Spleen (tissue), 11 donors: ENCODE results near the gene CDCA5. TPM values are rescaled to one million over a fixed set of nuclear protein-coding genes. Genes with fewer than 3 reads are reported as not detected.
A peak's percentile ranks its signal among the peaks of the same experiment; 100 is the strongest.

Experiments used
- DNase-seq: peaks from one replicate; pipeline ENCODE4 v3.0.0-alpha.2; 2020
- H3K27ac ChIP-seq, 8 donors: fragments of 200-600 bp; sonication (generic) in 7 of 8; 1 replicate in 4 of 8; 2 replicates in 4 of 8; pipeline versions ENCODE4 v1.5.0 to v1.8.0; 2016 to 2021; ENCODE audit warnings: inconsistent platforms in 4 of 8, mild to moderate bottlenecking in 4 of 8, moderate library complexity in 1 of 8
- H3K27me3 ChIP-seq, 7 donors: fragments of 200-600 bp; sonication (generic) in 6 of 7; replicated peaks in 1 of 7; 1 replicate in 4 of 7; 2 replicates in 3 of 7; pipeline versions ENCODE4 v1.5.0 to v1.8.0; 2016 to 2021; ENCODE audit warnings: inconsistent platforms in 3 of 7, mild to moderate bottlenecking in 1 of 7
- H3K36me3 ChIP-seq, 6 donors: fragments of 200-600 bp; sonication (generic) in 5 of 6; 1 replicate in 4 of 6; 2 replicates in 2 of 6; pipeline versions ENCODE4 v1.5.0 to v1.8.0; 2016 to 2021; ENCODE audit warnings: inconsistent platforms in 2 of 6
- H3K4me1 ChIP-seq, 6 donors: fragments of 200-600 bp; sonication (generic) in 5 of 6; 1 replicate in 3 of 6; 2 replicates in 3 of 6; pipeline versions ENCODE4 v1.5.0 to v1.8.0; 2016 to 2021; ENCODE audit warnings: inconsistent platforms in 3 of 6
- H3K4me3 ChIP-seq, 8 donors: fragments of 200-600 bp; sonication (generic) in 7 of 8; 1 replicate in 4 of 8; 2 replicates in 4 of 8; pipeline versions ENCODE4 v1.5.0 to v1.8.0; 2016 to 2021; ENCODE audit warnings: inconsistent platforms in 4 of 8, mild to moderate bottlenecking in 4 of 8, moderate library complexity in 2 of 8
- H3K9me3 ChIP-seq, 8 donors: fragments of 200-600 bp; sonication (generic) in 7 of 8; 1 replicate in 4 of 8; 2 replicates in 4 of 8; pipeline versions ENCODE4 v1.5.0 to v1.8.0; 2016 to 2021; ENCODE audit warnings: inconsistent platforms in 4 of 8
- POLR2A ChIP-seq, 3 donors: fragments of 450-650 bp; IDR thresholded peaks; one replicate each; pipeline ENCODE4 v1.5.1; 2017; ENCODE audit warnings: antibody characterized with exemption in 3 of 3, mild to moderate bottlenecking in 1 of 3
- POLR2AphosphoS5 ChIP-seq, 3 donors: sonication (generic); formaldehyde crosslinking; IDR thresholded peaks; one replicate each; pipeline ENCODE4 v1.5.1; 2017; ENCODE audit warnings: antibody characterized with exemption in 3 of 3
- WGBS, 5 donors: extraction: QIAGEN DNeasy Blood & Tissue Kit in 3 of 5; methylation state at CpG; one replicate each; pipeline versions ENCODE4 v1.1.5 to v1.1.7; 2013 to 2018; 5-methylcytosine and 5-hydroxymethylcytosine counted together
- intact Hi-C: fragments of 100-400 bp; cut with DNase I; formaldehyde crosslinking; loops from one replicate; pipeline ENCODE4 v1.15.0; 2023; ENCODE audit warnings: low total_unique reads
- polyA plus RNA-seq, 3 donors: library from polyadenylated mRNA; stranded (reverse); fragments of 200-250 nt; gene quantifications; one replicate each; pipeline ENCODE4 v1.2.1, GENCODE V29; 2013
- total RNA-seq, 7 donors: library from RNA; depleted of rRNA in 3 of 7; stranded (reverse); fragments of >200 nt in 3 of 7; fragmentation: NEBNext Ultra II Directional in 4 of 7; extraction: Animal tissue kit (Norgen Biotek cat#: 25700) in 4 of 7; gene quantifications; one replicate each; pipeline versions ENCODE4 v1.1.0 to v1.2.1, GENCODE V29; 2016 to 2021
- TF ChIP-seq, protein P1 (sequence below), 11 experiments: fragments of 200-600 bp in 7 of 11; fragments of 450-650 bp in 4 of 11; sonication (generic) in 4 of 11; IDR thresholded peaks in 8 of 11; conservative IDR thresholded peaks in 3 of 11; 1 replicate in 7 of 11; 2 replicates in 4 of 11; pipeline versions ENCODE4 v1.4.0 to v1.8.0; 2016 to 2021; ENCODE audit warnings: antibody characterized with exemption in 11 of 11, inconsistent platforms in 4 of 11, mild to moderate bottlenecking in 1 of 11
- donor health status: healthy with polysubstance abuse.
- donor health status: DM: no; HTN: no; CAD: no; lungs with moderate emphysema.
- donor health status: DM: no; HTN: no; CAD: no.
- donor health status: Bipolar disorder and iron deficiency.
- donor health status: healthy.
- donor health status: DM: no; HTN: no; CAD: no.
- donor health status: DM: yes; HTN: yes; CAD: no.

The CDCA5 gene
- total and polyA plus RNA-seq, 10 donors = 1.5 to 11.1 (median 5.3) TPM

DNA sequence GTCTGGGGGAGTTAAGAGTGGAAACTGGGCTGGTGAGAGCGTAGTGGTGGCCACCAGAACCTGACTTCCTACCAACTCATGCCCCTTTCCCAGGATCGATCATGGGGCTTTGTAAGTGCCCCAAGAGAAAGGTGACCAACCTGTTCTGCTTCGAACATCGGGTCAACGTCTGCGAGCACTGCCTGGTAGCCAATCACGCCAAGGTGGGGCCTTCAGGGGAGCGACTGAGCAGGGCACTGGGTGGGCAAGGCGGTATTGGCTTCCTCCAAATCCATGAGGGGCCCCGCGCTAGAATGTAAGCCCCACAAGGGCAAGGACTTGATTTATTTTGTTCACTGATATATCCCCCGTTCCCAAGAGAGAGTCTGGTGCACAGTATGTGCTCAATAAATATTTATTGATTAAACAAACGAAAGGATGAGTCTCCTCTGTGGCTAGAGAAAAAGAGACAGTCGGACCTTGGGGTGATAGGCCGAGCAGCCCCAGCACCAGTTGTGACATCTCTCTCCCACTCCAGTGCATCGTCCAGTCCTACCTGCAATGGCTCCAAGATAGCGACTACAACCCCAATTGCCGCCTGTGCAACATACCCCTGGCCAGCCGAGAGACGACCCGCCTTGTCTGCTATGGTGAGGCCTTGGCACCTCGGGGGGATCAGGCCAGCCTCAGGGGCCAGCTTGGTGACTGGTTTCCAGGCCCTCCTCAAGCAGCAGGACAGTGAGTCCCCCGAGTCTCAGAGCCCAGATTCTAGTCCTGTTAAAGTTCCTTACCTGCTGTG lies 947 bp upstream of the CDCA5 start:
- no peaks in the 10 kb centered on the region for H3K9me3 ChIP-seq
- no peaks in the 10 kb centered on the region for H3K27me3 ChIP-seq
- peaks cover 0 to 57% (median 39%) of the 10 kb centered on the region in 6 donors for H3K36me3 ChIP-seq
- H3K4me1 ChIP-seq = peaks cover 16 to 48% (median 26%) of the 10 kb centered on the region in 6 donors
- peak overlapping the region; percentile 40 to 89 (median 74) for H3K4me3 ChIP-seq
- no peak for DNase-seq
- TF ChIP-seq POLR2A (IDR thresholded peaks at IDR 0.05) (no peak), POLR2AphosphoS5 (IDR thresholded peaks at IDR 0.05) (no peak)
- TF ChIP-seq, protein P1, sequence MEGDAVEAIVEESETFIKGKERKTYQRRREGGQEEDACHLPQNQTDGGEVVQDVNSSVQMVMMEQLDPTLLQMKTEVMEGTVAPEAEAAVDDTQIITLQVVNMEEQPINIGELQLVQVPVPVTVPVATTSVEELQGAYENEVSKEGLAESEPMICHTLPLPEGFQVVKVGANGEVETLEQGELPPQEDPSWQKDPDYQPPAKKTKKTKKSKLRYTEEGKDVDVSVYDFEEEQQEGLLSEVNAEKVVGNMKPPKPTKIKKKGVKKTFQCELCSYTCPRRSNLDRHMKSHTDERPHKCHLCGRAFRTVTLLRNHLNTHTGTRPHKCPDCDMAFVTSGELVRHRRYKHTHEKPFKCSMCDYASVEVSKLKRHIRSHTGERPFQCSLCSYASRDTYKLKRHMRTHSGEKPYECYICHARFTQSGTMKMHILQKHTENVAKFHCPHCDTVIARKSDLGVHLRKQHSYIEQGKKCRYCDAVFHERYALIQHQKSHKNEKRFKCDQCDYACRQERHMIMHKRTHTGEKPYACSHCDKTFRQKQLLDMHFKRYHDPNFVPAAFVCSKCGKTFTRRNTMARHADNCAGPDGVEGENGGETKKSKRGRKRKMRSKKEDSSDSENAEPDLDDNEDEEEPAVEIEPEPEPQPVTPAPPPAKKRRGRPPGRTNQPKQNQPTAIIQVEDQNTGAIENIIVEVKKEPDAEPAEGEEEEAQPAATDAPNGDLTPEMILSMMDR (IDR thresholded peaks at IDR 0.05 in 8 of 11, conservative IDR thresholded peaks at IDR 0.05 in 3 of 11) = no peak
- peak overlapping the region; percentile 91 to 98 (median 94) for H3K27ac ChIP-seq
- intact Hi-C loops = no loop called here
- WGBS, 5 donors = 44 to 52% (median 50%) methylated on average over 20 to 23 of the region's 23 CpGs

DNA sequence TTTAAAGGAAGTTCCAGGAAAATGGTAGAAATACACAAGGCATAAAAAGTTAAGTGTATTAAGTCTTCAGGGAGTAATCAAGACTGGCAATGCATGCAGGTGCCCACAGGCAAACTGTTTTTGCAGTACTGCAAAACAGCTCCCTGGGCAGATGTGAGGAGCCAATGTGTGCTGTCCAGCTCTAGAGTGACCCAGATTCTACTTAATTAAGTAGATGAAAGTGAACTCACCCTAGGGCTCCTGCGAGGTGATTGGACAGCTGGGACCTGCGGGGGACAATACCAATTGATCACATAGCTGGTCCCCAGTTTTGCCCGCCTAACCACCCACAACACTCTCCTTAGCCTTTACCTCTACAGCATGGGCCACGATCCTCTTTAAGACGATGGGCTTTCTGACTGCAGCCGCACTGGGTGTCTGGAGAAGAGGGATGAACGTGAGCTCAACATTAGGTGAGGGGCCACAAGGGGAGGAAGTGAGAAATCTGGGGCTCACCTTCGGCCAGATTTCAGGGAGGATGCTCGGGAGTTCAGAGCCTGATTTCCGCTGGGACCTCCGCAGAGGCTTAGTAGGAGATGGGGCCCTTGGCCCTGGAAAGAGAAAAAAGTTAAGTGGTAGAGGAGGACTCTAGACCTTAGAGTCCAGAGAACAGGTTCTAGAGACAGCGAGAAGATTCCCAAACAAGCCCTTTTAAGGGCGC lies 556 bp downstream of the CDCA5 start:
- peak overlapping the region; percentile 40 to 89 (median 74) for H3K4me3 ChIP-seq
- no peaks in the 10 kb centered on the region for H3K9me3 ChIP-seq
- no peaks in the 10 kb centered on the region for H3K27me3 ChIP-seq
- WGBS, 5 donors = 4 to 12% (median 7%) methylated on average over 13 of the region's 13 CpGs
- no peak for DNase-seq
- H3K36me3 ChIP-seq = peaks cover 0 to 52% (median 29%) of the 10 kb centered on the region in 6 donors
- H3K27ac ChIP-seq = peak overlapping the region; percentile 91 to 98 (median 94)
- TF ChIP-seq, protein P1 (IDR thresholded peaks at IDR 0.05 in 8 of 11, conservative IDR thresholded peaks at IDR 0.05 in 3 of 11) = no peak
- no peak for TF ChIP-seq POLR2A (IDR thresholded peaks at IDR 0.05)
- TF ChIP-seq POLR2AphosphoS5 (IDR thresholded peaks at IDR 0.05) = no peak
- H3K4me1 ChIP-seq = peaks cover 16 to 51% (median 26%) of the 10 kb centered on the region in 6 donors
- intact Hi-C loops = no loop called here

DNA sequence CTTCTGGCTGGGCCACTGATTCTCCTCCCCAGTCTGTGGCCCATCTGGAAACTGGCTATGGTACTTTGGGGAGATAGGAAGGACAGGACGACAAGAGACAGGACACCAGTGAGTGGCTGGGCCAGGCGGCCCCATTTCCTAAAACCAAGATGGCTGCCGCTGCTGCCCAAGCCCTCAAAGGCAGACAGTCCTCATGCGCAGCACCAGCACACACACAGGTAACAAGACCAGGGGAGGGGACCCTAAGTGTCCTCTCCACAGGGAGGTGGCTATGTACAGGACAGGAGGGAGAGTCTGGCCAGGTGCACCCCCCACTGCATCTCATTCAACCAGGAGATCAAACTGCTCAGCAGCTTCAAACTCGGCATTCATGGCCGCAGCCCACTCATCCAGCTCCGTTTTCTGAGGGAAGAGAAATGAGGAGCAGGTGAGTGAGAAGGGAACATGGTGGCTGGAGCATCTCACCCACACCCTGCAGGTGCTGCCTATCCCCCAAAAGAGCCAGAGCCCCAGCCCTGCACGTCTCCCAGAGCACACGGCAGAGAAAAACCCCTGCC lies 5.0 kb downstream of the CDCA5 start:
- Histone ChIP-seq H3K27me3 (no peaks in the 10 kb centered on the region), H3K9me3 (no peaks in the 10 kb centered on the region), H3K4me3 (no peak overlapping the region), H3K27ac (peak overlapping the region in 1 of 8 donors; percentile 3), H3K4me1 (peaks cover 4 to 34% (median 9%) of the 10 kb centered on the region in 6 donors), H3K36me3 (peaks cover 0 to 35% (median 0%) of the 10 kb centered on the region in 6 donors)
- TF ChIP-seq POLR2A (IDR thresholded peaks at IDR 0.05) = no peak
- TF ChIP-seq, protein P1 (IDR thresholded peaks at IDR 0.05 in 8 of 11, conservative IDR thresholded peaks at IDR 0.05 in 3 of 11) = no peak
- TF ChIP-seq POLR2AphosphoS5 (IDR thresholded peaks at IDR 0.05) = no peak
- intact Hi-C loops = no loop called here
- DNase-seq = no peak
- 90 to 92% (median 91%) methylated on average over 9 of the region's 9 CpGs for WGBS, 5 donors
